Myometrial cell (primary cell): ENCODE measurements around the gene HBQ1. TPM values are rescaled to one million over a fixed set of nuclear protein-coding genes. Genes with fewer than 3 reads are reported as not detected.

Source experiments
- total RNA-seq: library from RNA; depleted of rRNA; stranded (reverse); fragments of >200 nt; gene quantifications from 2 replicates; pipeline ENCODE4 v1.2.3, GENCODE V29; 2015

Gene HBQ1
- total RNA-seq = not detected in 2 replicates

GRCh38 chr16:180101-180675 lies at the start of gene HBQ1:
Gene HBQ1 (plus strand): TSS chr16:180459. CDS start chr16:180487, 28 bp downstream.

GRCh38 chr16:152141-153128 lies 27.8 kb upstream of the HBQ1 start, which contains the start of gene HBZ:
Gene HBZ (plus strand): TSS chr16:152644. CDS start chr16:152910, 266 bp downstream.

GRCh38 chr16:165539-166374 lies 14.5 kb upstream of the HBQ1 start, which contains the start of gene HBM:
Gene HBM (plus strand): TSS chr16:165978. CDS start chr16:165998, 20 bp downstream.

GRCh38 chr16:172374-172941 lies 7.8 kb upstream of the HBQ1 start, which contains the start of gene HBA2:
Gene HBA2 (plus strand): TSS chr16:172876. CDS start chr16:172913, 37 bp downstream.

GRCh38 chr16:176477-177382 lies 3.5 kb upstream of the HBQ1 start, which contains the start of gene HBA1:
Gene HBA1 (plus strand): TSS chr16:176680. CDS start chr16:176717, 37 bp downstream.

GRCh38 chr16:228852-229730 lies 48.8 kb downstream of the HBQ1 start, which contains the start of gene LUC7L:
Gene LUC7L (minus strand): TSS chr16:229449. CDS start chr16:229339, 110 bp downstream.

Other genes with a start within 250 kb of the HBQ1 start
- 2.7 and 4.9 TPM in 2 replicates for gene POLR3K, start 126.9 kb upstream of the HBQ1 start, total RNA-seq
- gene SNRNP25, start 126.6 kb upstream of the HBQ1 start, total RNA-seq = 40.6 and 56.9 TPM in 2 replicates
- 66.5 and 70.3 TPM in 2 replicates for gene RHBDF1, start 107.8 kb upstream of the HBQ1 start, total RNA-seq
- gene MPG, start 102.2 kb upstream of the HBQ1 start, total RNA-seq = 322 and 423 TPM in 2 replicates
- 10.1 and 15.8 TPM in 2 replicates for gene NPRL3, start 41.8 kb upstream of the HBQ1 start, total RNA-seq
- gene HBZ, start 27.8 kb upstream of the HBQ1 start, total RNA-seq = not detected in 2 replicates
- not detected in 2 replicates for gene HBM, start 14.5 kb upstream of the HBQ1 start, total RNA-seq
- not detected in 2 replicates for gene HBA2, start 7.6 kb upstream of the HBQ1 start, total RNA-seq
- not detected in 2 replicates for gene HBA1, start 3.8 kb upstream of the HBQ1 start, total RNA-seq
- gene LUC7L, start 49.0 kb downstream of the HBQ1 start, total RNA-seq = 23.2 and 39.8 TPM in 2 replicates
- gene FAM234A, start 54.4 kb downstream of the HBQ1 start, total RNA-seq = 85.0 and 122 TPM in 2 replicates
- gene RGS11, start 95.5 kb downstream of the HBQ1 start, total RNA-seq = under 0.01 and 0.53 TPM in 2 replicates
- gene ARHGDIG, start 100.1 kb downstream of the HBQ1 start, total RNA-seq = not detected in 2 replicates
- not detected in 2 replicates for gene PDIA2, start 102.7 kb downstream of the HBQ1 start, total RNA-seq
- gene AXIN1, start 172.3 kb downstream of the HBQ1 start, total RNA-seq = 13.8 and 14.9 TPM in 2 replicates
- 147 and 185 TPM in 2 replicates for gene MRPL28, start 190.1 kb downstream of the HBQ1 start, total RNA-seq
- 59.1 and 65.0 TPM in 2 replicates for gene PGAP6, start 201.5 kb downstream of the HBQ1 start, total RNA-seq
- gene NME4, start 216.7 kb downstream of the HBQ1 start, total RNA-seq = 116 and 121 TPM in 2 replicates
- gene DECR2, start 221.4 kb downstream of the HBQ1 start, total RNA-seq = 17.9 and 18.2 TPM in 2 replicates
- gene RAB11FIP3, start 245.2 kb downstream of the HBQ1 start, total RNA-seq = 21.3 and 36.0 TPM in 2 replicates